T-helper 22 cell (primary cell): ENCODE data around the gene DUSP7.

Experiments used
- DNase-seq: peaks from one replicate; pipeline ENCODE4 v3.0.0-alpha.2; 2020; ENCODE audit warnings: low read depth

Gene DUSP7

DNA sequence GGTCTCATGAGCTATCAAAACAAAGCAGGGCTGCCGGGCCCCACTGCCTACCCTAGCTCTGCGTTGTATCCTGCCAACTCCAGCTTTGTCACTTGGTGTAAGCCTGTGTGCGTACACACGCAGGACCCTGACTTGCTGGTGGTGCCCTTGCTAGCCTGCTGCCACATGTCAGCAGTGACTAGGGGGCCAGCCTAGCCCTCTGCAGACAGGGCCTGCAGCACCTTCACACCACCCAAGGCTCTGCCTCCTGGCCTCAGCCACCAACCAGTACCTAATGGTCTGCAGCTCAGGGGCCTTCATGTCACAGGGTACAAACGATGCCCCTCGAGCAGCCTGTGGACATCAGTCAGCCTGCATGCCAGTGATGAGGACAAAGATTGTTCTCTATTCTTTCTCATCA lies 30.1 kb upstream of the DUSP7 start:
- no peak for DNase-seq

DNA sequence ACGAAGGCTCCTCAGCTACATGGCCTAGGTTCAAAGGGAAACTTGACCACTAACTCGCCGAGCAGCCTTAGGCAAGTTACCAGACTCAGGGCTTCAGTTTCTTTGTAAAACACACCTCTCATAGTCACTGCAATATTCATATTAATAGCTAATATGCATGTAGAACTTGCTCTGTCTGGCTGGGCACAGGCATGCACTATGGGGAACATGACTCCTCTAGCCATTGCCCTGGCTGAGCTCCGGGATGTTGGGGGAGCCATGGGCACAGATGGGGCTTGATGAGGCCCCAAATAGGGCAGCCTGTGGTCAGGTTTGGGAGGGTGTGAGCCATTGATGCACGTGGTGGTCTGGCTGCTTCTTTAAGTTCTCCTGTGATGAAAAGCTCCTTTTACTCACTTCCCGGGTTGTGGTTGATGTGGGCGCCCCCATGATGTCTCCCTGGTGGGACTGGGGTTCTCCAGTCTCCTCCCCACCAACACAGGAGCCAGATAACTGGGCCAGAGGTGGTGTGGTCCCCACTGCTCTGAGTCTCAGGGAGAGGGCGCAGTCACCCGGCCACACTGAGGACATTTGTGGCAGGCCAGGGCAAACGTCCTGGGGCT lies 29.4 kb upstream of the DUSP7 start:
- no peak for DNase-seq

GRCh38 chr3:52084954-52085680 lies 28.7 kb upstream of the DUSP7 start:
- DNase-seq: no peak

- DNase-seq: no peak
These were observed 28.0 kb upstream of the DUSP7 start for GRCh38 chr3:52084216-52084945.

DNA sequence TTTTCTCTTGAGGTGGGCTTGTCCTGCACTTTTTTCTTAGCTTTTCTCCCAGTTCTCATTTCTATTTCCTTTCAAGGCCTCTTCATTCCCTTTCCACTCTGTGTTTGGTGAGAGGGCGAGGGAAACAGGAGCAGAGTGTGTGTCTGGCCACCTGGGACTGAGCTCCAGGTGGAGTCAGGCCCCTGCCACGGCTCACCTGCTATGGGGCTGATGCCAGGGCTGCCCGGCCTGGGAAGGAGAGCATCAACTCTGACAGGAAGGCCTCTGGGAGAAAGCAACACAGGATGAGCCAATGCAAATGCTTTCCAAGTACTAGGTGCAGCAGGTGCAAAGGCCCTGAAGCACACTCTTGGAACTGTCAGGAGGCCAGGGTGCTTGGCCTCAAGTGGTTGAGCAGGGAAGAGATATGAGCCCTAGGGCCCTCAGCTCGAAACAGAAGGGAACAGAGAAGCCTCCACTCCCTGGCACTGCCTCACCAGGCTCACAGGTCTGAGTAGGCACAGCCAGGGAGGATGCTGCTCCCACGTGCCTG lies 27.3 kb upstream of the DUSP7 start:
- no peak for DNase-seq

GRCh38 chr3:52082951-52083350 lies 26.6 kb upstream of the DUSP7 start:
- DNase-seq: no peak

- no peak for DNase-seq
These were observed 24.7 kb upstream of the DUSP7 start for GRCh38 chr3:52080830-52081719.

- no peak for DNase-seq
These were observed 23.6 kb upstream of the DUSP7 start for GRCh38 chr3:52079958-52080357.

DNA sequence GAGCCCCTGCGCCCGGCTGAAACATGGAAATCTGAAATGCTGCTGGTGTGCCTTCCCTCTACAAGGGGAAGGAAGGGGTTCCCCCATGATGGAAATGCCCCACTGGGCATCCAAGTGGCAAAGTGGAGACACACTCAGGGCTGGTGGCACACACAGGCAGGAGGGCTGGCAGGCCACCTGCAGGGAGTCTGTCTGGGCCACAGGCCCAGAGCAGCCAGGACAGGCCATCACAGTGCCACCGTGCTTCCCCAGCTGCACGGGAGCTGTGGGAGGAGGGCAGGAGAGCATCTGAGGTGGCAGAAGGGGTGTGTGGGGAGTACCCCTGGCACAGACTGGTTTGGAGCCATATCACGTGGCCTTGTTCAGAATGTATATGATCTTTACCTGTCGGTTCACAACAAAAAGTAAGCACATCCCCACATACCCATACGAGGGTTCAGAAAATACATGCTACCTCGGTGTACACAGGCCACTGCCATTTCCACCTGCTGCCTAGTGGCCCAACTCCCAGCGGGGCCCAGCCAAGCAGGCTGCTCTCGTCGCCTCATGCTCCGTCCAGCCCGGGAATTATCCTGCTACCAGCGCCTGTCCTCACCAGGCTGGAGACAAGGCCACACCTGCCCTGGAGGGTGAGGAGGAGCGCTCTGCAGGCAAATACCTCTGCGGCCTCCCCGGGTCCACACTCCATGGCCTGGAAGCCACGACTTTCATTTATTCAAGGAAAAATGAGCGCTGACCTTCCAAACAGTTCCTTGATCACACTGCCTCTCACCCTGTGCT lies 22.6 kb upstream of the DUSP7 start:
- DNase-seq: no peak

DNA sequence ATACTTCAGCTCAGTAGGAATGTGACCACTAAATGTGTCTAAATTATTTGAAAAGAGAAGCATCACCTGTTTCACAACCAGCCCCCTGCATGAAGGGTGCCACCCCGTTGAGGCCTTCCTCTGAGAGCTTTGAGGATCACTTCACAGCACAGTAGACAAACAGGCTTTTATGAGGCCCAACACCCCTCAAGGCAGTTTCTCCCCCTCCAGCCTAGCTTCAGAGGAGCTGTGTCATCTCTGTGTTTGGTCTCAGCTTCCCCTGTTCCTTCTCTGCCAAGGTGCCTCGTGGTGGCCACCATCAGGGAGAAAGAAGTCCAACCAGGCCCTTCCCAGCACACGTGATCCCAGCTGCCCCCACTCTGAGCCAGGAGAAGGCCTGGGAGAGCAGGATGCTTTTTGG lies 21.6 kb upstream of the DUSP7 start:
- DNase-seq: no peak

- no peak for DNase-seq
These were observed 20.8 kb upstream of the DUSP7 start for GRCh38 chr3:52076896-52077780.

DNA sequence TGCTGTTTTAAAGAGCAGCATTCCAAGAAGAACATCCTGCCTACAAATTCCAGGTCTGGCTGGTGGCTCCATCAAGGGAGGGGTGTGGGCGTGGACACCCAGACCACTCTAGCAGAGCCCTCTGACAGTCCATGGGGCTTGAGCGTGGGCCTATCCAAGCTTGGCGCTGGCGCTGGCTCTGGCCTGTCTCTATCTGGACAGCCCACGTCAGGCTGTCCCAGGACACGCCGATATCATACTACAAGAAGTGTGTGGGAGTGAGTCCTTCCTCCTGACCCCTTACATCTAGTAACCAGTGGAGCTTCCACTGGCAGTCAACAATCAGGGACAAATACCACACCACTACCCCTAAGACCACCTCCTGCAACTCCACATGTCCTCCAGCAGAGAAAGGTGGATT lies 17.1 kb upstream of the DUSP7 start:
- DNase-seq: no peak

DNA sequence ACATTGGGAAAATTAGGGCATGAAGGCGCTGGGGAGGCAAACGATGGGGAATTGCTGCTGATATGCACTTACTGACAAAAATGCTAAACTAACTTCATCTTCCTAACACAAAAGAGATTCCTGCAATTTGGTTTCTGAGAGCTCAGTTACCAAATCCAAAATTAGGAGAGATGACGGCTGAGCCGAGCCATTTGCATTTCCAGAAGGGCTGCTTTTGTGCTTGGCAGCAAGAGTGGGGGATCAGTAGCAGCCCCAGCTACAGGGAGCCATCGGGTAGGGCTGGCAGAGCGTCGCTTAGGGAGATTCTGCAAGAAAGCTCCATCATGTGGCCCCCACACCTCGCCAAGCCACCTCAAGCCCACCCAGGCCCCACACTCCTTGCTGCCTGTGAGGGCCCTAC lies 16.1 kb upstream of the DUSP7 start:
- DNase-seq: no peak

DNA sequence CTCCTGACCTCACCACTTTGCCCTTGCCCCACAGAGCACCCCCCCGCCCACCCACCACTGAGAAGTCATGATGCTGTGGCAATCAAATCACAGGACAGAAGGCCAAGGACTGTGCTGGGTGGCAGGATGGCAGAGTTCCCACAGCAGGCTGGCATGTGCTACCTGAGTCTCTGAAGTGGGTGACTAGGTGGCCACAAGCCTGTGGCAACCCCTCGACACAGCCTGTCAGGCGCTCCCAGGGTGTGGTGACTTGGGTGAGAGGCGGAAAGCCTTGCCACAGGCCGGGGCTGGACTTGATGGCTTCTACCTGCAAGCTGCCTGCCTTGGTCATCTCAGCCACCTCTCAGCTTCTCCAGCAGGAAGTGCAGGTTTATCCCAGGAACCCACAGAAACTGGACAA lies 15.6 kb upstream of the DUSP7 start:
- no peak for DNase-seq

GRCh38 chr3:52070724-52071621 lies 14.6 kb upstream of the DUSP7 start:
- DNase-seq: no peak

DNA sequence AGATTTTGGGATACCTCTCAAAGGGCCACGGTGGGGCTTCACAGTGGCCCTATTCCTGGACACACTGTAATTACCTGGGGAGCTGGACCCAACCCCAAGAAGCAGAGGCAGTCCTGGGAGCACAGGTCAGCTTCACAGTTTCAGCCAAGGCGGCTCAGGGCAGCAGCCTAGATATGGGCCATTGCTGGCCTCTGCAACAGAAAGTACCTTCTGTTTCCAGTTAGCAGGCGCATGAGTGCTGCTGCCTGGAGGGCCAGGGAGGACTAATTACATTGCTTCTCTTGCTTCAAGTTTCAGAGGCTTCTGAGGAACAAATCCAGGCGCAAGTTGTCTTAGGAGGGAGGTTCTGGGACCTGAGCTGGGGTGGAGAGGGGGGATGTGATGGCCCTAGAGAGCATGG lies 13.5 kb upstream of the DUSP7 start:
- DNase-seq: no peak

DNA sequence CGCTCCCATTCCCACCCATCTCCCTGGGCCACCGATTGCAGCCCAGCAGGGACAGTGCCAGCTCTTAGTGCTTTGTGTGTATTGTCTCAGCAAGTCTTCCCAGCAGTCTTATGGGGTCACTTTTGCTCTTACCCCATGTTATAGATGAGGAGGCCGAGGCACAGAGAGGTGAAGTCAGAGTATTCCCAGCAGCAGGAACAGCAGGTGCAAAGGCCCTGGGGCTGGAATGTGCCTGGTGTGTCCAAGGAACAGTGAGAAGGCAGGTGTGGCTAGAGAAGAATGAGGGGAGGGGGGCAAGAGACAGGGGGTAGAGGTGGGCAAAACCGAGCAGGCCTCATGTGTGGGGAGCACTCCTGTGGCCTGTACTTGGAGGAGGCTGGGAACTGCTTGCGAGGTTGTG lies 12.8 kb upstream of the DUSP7 start:
- DNase-seq: no peak

GRCh38 chr3:52068730-52069129 lies 12.4 kb upstream of the DUSP7 start:
- no peak for DNase-seq

DNA sequence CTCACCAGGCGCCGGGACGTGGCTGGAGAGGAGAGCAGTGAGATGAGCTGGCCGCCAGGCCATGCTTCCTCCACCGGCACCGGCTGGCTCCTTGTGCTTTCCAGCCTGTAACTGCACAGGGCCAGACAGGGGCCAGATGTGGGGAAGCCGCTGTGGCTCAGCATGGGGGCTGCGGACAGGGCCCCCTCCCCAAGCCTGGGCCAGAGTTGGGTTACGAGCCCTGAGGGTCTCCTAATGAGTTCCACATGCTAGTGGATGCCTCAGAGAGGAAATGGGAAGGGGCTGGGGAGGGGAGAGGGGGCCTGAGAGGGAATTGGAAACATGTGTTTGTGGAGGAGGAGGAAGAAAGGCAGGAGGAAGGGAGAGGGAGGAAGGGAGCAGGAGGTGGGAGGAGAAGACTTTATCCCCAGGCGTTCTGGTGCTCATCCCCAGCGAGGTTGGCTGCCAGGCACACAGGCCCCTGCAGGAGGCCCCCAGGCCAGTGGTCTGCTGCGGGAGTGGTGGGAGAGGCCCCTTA lies 11.7 kb upstream of the DUSP7 start:
- DNase-seq: no peak
